HepG2 (cell line): Measurements from ENCODE around the gene PEPD. TPM values are rescaled to one million over a fixed set of nuclear protein-coding genes. Genes with fewer than 3 reads are reported as not detected.
A peak's percentile ranks its signal among the peaks of the same experiment; 100 is the strongest.

Experiments used
- ARID5B ChIP-seq: IDR thresholded peaks from 2 replicates; pipeline ENCODE4 v1.4.0; 2020; ENCODE audit warnings: mild to moderate bottlenecking, missing genetic modification reagents
- ELF3 ChIP-seq: IDR thresholded peaks from 2 replicates; pipeline ENCODE4 v1.6.1; 2016; ENCODE audit warnings: missing genetic modification reagents, missing compliant biosample characterization
- HIC2 ChIP-seq: sonication (generic); formaldehyde crosslinking; IDR thresholded peaks from 2 replicates; pipeline ENCODE4 v1.9.0; 2022; ENCODE audit warnings: low read depth, missing genetic modification reagents
- HOXA3 ChIP-seq: sonication (generic); formaldehyde crosslinking; IDR thresholded peaks from 2 replicates; pipeline ENCODE4 v1.5.0; 2020; ENCODE audit warnings: missing genetic modification reagents
- IKZF4 ChIP-seq: sonication (generic); formaldehyde crosslinking; IDR thresholded peaks from 2 replicates; pipeline ENCODE4 v1.5.1; 2020; ENCODE audit warnings: borderline replicate concordance, mild to moderate bottlenecking, low read depth, missing genetic modification reagents; ENCODE audit errors: not compliant biosample characterization
- JUND ChIP-seq: sonication (generic); formaldehyde crosslinking; IDR thresholded peaks from 2 replicates; pipeline ENCODE4 v1.8.0; 2022; ENCODE audit warnings: mild to moderate bottlenecking, missing genetic modification reagents
- KLF6 ChIP-seq: IDR thresholded peaks from 2 replicates; pipeline ENCODE4 v1.8.0; 2016; ENCODE audit warnings: missing biosample characterization, missing genetic modification reagents
- MTA1 ChIP-seq: sonication (generic); formaldehyde crosslinking; IDR thresholded peaks from 2 replicates; pipeline ENCODE4 v1.4.0; 2020; ENCODE audit warnings: missing genetic modification reagents, mild to moderate bottlenecking, borderline replicate concordance
- MXD1 ChIP-seq: sonication (generic); formaldehyde crosslinking; IDR thresholded peaks from 2 replicates; pipeline ENCODE4 v1.4.0; 2020; ENCODE audit warnings: mild to moderate bottlenecking, missing genetic modification reagents
- NFATC3 ChIP-seq: sonication (generic); formaldehyde crosslinking; IDR thresholded peaks from 2 replicates; pipeline ENCODE4 v1.5.1; 2020; ENCODE audit warnings: mild to moderate bottlenecking, missing genetic modification reagents
- PHB2 ChIP-seq: fragments of 450-650 bp; IDR thresholded peaks from 2 replicates; pipeline ENCODE4 v1.6.1; 2018; ENCODE audit not compliant: partially characterized antibody
- SNAPC2 ChIP-seq: sonication (generic); formaldehyde crosslinking; IDR thresholded peaks from 2 replicates; pipeline ENCODE4 v1.8.1; 2022; ENCODE audit warnings: mild to moderate bottlenecking, missing genetic modification reagents
- TAF15 ChIP-seq: fragments of 200-400 bp; formaldehyde crosslinking; IDR thresholded peaks from one replicate; pipeline ENCODE4 v1.6.1; 2018; ENCODE audit warnings: mild to moderate bottlenecking, low read depth, low read length; ENCODE audit not compliant: poor library complexity, severe bottlenecking
- YEATS4 ChIP-seq: sonication (generic); formaldehyde crosslinking; IDR thresholded peaks from 2 replicates; pipeline ENCODE4 v1.4.0; 2020; ENCODE audit warnings: missing genetic modification reagents, borderline replicate concordance
- ZNF484 ChIP-seq: sonication (generic); formaldehyde crosslinking; IDR thresholded peaks from 2 replicates; pipeline ENCODE4 v1.5.1; 2020; ENCODE audit warnings: mild to moderate bottlenecking, low read depth, missing genetic modification reagents, borderline replicate concordance
- ZNF660 ChIP-seq: sonication (generic); formaldehyde crosslinking; IDR thresholded peaks from 2 replicates; pipeline ENCODE4 v1.5.1; 2020; ENCODE audit warnings: mild to moderate bottlenecking, low read depth, missing genetic modification reagents, borderline replicate concordance
- ZNF670 ChIP-seq: sonication (generic); formaldehyde crosslinking; IDR thresholded peaks from 2 replicates; pipeline ENCODE4 v1.8.0; 2022; ENCODE audit warnings: mild to moderate bottlenecking, missing genetic modification reagents, borderline replicate concordance
- ZNF775 ChIP-seq: sonication (generic); formaldehyde crosslinking; IDR thresholded peaks from 2 replicates; pipeline ENCODE4 v1.4.0; 2020; ENCODE audit warnings: missing genetic modification reagents, mild to moderate bottlenecking, moderate library complexity, borderline replicate concordance
- ZNF781 ChIP-seq: sonication (generic); formaldehyde crosslinking; IDR thresholded peaks from 2 replicates; pipeline ENCODE4 v1.5.1; 2020; ENCODE audit warnings: borderline replicate concordance, mild to moderate bottlenecking, missing genetic modification reagents; ENCODE audit errors: not compliant biosample characterization
- ZSCAN5A ChIP-seq: sonication (generic); formaldehyde crosslinking; IDR thresholded peaks from 2 replicates; pipeline ENCODE4 v1.8.0; 2022; ENCODE audit warnings: mild to moderate bottlenecking, missing genetic modification reagents, borderline replicate concordance
- polyA plus RNA-seq, 8 experiments: library from polyadenylated mRNA; depleted of rRNA in 3 of 8; stranded (reverse) in 7 of 8; unstranded in 1 of 8; fragments of >200 nt; fragmentation: Illumina TruSeq in 4 of 8; extraction: Trizol in 4 of 8; gene quantifications; 2 replicates each; pipeline versions ENCODE4 v1.2.1 to v1.2.3, GENCODE V29; 2011 to 2016; ENCODE audit warnings: low read depth in 4 of 8, missing spikeins in 1 of 8, mixed read lengths in 1 of 8; ENCODE audit not compliant: insufficient read depth in 1 of 8
- total RNA-seq, 5 experiments: library from RNA; depleted of rRNA; stranded (reverse); fragments of >200 nt; fragmentation: Illumina TruSeq; extraction: Trizol; gene quantifications; 2 replicates each; pipeline ENCODE4 v1.2.3, GENCODE V29; 2016; ENCODE audit warnings: low read depth in 1 of 5

Gene PEPD
- total and polyA plus RNA-seq, 2 of the 13 experiments (the other 11 are each of a cell fraction or from before 2014, with no cell fraction given), result 60.7 to 75.1 TPM

GRCh38 chr19:33521480-33522370, at the start of gene PEPD (continued):
- TF ChIP-seq ARID5B (CRISPR knock-in tag) (peak; percentile 44; the same call in 1 of the 2 replicates), MTA1 (CRISPR knock-in tag) (no peak), HIC2 (CRISPR knock-in tag) (0 out of 2 replicates have a peak, but pooled peaks have one; percentile 28), PHB2 (no peak), ELF3 (CRISPR knock-in tag) (no peak), IKZF4 (CRISPR knock-in tag) (no peak), ZNF781 (CRISPR knock-in tag) (no peak), HOXA3 (CRISPR knock-in tag) (peak; percentile 81), ZNF660 (CRISPR knock-in tag) (no peak), ZNF484 (CRISPR knock-in tag) (no peak), NFATC3 (CRISPR knock-in tag) (no peak), ZNF775 (CRISPR knock-in tag) (no peak), TAF15 (no peak), KLF6 (0 out of 2 replicates have a peak, but pooled peaks have one; percentile 31), ZSCAN5A (0 out of 2 replicates have a peak, but pooled peaks have one; percentile 33), SNAPC2 (0 out of 2 replicates have a peak, but pooled peaks have one; percentile 27), JUND (no peak), MXD1 (peak; percentile 90), ZNF670 (CRISPR knock-in tag) (0 out of 2 replicates have a peak, but pooled peaks have one; percentile 28), YEATS4 (CRISPR knock-in tag) (peak; percentile 17; the same call in 1 of the 2 replicates)
